Measurements from ENCODE around the gene SETD6.
"Not testable (repeated sequence)": the region's sequence is repeated elsewhere in the genome, so short reads cannot be mapped to it uniquely, and the experiment has no call there.

Gene SETD6

DNA sequence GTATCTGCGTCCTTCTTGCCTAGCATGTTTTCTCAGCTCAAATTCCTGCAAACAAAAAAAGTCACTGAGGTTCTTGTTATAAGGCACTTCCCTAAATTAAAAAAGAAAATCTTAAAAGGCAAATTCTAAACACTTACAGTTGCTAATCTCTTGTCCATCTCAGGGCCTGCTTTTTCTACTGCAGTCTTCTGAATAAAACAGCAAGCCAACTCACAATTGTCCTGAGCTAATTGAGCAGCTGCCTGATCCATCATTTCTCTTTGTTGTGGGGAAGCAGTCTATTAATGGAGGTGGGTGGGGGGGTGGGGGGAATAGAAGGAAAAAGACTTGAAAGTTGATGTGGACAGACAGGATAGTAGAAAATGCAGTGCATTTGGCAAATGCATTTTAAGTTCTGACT is 27.0 kb downstream of the SETD6 start:
- no peak for DNase-seq (ENCODE audit: low read depth)

DNA sequence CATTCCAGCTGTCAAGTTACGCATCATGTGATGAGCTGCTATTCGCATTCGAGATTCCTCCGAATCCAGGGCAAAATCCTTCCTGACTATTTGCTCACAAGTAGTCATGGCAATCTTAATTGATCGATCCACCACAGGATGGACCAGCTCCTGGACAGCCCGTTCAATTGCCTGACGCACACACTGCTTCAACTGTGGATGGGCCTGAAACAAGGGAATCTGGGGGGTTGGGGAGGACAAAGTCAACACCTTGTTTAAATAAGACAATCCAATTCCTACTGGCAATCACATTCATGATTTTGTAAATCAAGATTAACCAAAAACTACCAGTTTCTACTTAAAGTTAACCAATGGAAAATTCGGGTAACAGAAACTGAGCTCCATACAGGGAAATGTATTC is 28.4 kb downstream of the SETD6 start:
- no peak for DNase-seq (ENCODE audit: low read depth)

DNA sequence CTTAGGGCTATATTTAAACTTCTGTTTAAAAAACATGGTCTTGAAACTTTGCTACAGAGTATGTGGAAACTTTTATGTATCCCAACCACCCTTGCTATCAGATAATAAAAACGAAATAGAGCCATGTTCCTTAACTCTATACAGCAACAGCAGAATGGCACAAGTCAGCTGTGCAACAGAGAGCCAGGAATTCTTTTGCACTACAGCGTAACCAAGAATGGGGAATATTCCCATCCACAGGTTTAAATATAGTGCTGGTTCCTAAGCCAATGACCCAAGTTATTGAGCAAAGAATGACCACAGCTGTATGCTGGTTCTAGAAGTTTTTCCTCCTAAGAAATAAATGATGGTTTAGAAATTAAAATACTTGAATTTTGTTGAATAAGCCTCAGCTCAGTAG is 33.1 kb downstream of the SETD6 start:
- DNase-seq (ENCODE audit: low read depth): no peak

DNA sequence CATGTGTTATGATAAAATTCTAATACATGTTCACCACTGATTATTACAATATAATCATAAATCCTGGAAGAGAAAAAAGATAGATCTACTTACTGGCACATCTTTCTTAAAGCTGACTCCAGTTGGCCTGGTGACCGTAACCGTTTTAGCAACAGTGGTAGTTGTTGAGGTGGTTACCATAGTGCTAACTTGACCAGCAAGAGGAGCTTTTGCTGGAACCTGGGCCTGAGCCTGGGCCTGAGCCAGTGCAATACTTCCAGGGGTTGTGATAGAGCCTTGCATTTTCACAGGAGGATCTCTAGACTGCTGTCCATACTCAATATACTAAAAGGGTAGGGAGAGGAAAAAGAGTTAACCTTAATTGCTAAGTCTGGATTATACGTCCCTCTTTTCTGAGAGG is 36.2 kb downstream of the SETD6 start:
- no peak for DNase-seq (ENCODE audit: low read depth)

DNA sequence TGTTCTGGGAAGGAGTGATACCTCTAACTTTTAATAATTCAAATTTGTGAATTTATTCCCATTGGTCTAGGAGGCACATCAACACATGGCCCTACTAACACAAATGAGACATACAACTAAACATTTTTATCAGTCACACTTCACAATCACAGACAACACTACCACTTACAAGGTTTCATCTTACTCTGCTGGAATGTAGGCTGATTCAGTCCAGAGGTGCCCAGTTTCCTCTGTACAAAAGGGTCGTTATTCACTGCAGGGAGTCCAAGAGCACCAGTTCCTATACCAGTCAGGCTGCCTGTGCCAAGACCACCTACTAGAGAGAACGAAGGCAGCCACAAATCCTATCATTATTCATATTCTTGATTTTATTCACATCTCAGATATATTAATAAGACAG is 41.4 kb downstream of the SETD6 start:
- no peak for DNase-seq (ENCODE audit: low read depth)

DNA sequence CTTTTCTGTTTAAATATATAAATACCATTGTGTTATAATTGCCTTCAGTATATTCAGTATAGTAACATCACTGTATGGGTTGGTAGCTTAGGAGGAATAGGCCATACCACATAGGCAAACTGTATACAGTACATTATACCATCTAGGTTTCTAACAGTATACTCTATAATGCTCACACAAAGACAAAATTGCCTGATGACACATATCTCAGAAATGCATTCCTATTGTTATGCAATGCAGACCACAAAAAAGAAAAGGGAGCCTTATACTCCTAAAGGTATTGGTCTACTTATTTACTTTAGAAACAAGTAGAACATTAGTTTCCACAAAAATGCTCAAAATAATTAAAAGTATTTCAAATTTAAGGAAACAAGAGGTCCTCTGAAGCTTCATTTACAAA is 47.9 kb downstream of the SETD6 start:
- no peak for DNase-seq (ENCODE audit: low read depth)

DNA sequence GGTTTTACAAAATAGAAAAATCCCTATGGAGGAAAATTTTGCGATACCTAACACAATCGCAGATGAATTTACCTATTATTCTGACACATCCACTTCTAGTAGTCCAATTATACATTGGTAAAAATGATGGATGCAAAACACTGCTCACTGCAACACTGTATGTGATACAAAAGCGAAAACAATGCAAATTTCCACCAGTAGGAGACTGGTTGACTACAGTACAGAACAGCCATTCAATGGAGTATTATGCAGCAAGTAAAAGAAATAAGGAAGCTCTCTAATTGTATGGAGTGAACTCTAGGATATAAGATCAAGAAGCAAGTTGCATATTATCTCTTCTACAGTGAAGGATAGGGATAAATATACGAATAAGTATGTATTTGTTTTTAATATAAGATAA is 48.5 kb downstream of the SETD6 start:
- no peak for DNase-seq (ENCODE audit: low read depth)

DNA sequence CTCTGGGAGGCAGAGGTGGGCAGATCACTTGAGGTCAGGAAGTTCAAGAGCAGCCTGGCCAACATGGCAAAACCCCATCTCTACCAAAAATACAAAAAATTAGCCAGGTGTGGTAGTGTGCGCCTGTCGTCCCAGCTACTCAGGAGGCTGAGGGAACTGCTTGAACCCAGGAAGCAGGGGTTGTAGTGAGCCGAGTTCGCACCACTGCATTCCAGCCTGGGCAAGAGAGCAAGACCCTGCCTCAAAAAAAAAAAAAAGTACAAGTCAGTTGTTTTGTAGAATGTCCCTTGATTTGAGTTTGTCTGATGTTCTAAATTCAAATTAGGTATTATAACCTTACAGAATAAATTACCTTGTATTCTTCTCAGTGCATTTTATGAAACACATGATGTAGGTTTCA is 50.4 kb downstream of the SETD6 start:
- DNase-seq (ENCODE audit: low read depth): not testable (repeated sequence)
